HepG2 (cell line): ENCODE measurements around the gene ZC3H18. TPM values are rescaled to one million over a fixed set of nuclear protein-coding genes. Genes with fewer than 3 reads are reported as not detected.

Source experiments
- AKAP8 ChIP-seq: sonication (generic); formaldehyde crosslinking; IDR thresholded peaks from 2 replicates; pipeline ENCODE4 v1.5.1; 2020; ENCODE audit warnings: mild to moderate bottlenecking, missing genetic modification reagents
- ARID5B ChIP-seq: IDR thresholded peaks from 2 replicates; pipeline ENCODE4 v1.4.0; 2020; ENCODE audit warnings: mild to moderate bottlenecking, missing genetic modification reagents
- EHMT2 ChIP-seq: fragments of 200-600 bp; sonication (generic); IDR thresholded peaks from 2 replicates; pipeline ENCODE4 v1.7.0; 2017; ENCODE audit warnings: antibody characterized with exemption, low read depth, low read length, borderline replicate concordance
- GFI1 ChIP-seq: sonication (generic); formaldehyde crosslinking; IDR thresholded peaks from 2 replicates; pipeline ENCODE4 v1.5.0; 2020; ENCODE audit warnings: missing genetic modification reagents, mild to moderate bottlenecking, borderline replicate concordance
- MIXL1 ChIP-seq: IDR thresholded peaks from 2 replicates; pipeline ENCODE4 v1.6.1; 2016
- MNT ChIP-seq: fragments of 450-650 bp; IDR thresholded peaks from 2 replicates; pipeline ENCODE4 v1.6.1; 2016
- RAD51 ChIP-seq: fragments of 450-650 bp; IDR thresholded peaks from 2 replicates; pipeline ENCODE4 v1.6.1; 2016; ENCODE audit warnings: borderline replicate concordance
- TAF15 ChIP-seq: fragments of 200-400 bp; formaldehyde crosslinking; IDR thresholded peaks from one replicate; pipeline ENCODE4 v1.6.1; 2018; ENCODE audit warnings: mild to moderate bottlenecking, low read depth, low read length; ENCODE audit not compliant: poor library complexity, severe bottlenecking
- TBX2 ChIP-seq: sonication (generic); formaldehyde crosslinking; IDR thresholded peaks from 2 replicates; pipeline ENCODE4 v1.5.0; 2020; ENCODE audit warnings: missing genetic modification reagents, mild to moderate bottlenecking, borderline replicate concordance
- ZBTB42 ChIP-seq: sonication (generic); formaldehyde crosslinking; IDR thresholded peaks from 2 replicates; pipeline ENCODE4 v1.5.0; 2020; ENCODE audit warnings: mild to moderate bottlenecking, missing genetic modification reagents
- ZBTB43 ChIP-seq: sonication (generic); formaldehyde crosslinking; conservative IDR thresholded peaks from 2 replicates; pipeline ENCODE4 v1.4.0; 2020; ENCODE audit warnings: missing genetic modification reagents
- ZNF354B ChIP-seq: sonication (generic); formaldehyde crosslinking; IDR thresholded peaks from 2 replicates; pipeline ENCODE4 v1.8.0; 2022; ENCODE audit warnings: mild to moderate bottlenecking, missing genetic modification reagents
- ZNF841 ChIP-seq: sonication (generic); formaldehyde crosslinking; IDR thresholded peaks from 2 replicates; pipeline ENCODE4 v1.8.1; 2023; ENCODE audit warnings: missing genetic modification reagents, borderline replicate concordance
- polyA plus RNA-seq, 8 experiments: library from polyadenylated mRNA; depleted of rRNA in 3 of 8; stranded (reverse) in 7 of 8; unstranded in 1 of 8; fragments of >200 nt; fragmentation: Illumina TruSeq in 4 of 8; extraction: Trizol in 4 of 8; gene quantifications; 2 replicates each; pipeline versions ENCODE4 v1.2.1 to v1.2.3, GENCODE V29; 2011 to 2016; ENCODE audit warnings: low read depth in 4 of 8, missing spikeins in 1 of 8, mixed read lengths in 1 of 8; ENCODE audit not compliant: insufficient read depth in 1 of 8
- total RNA-seq, 5 experiments: library from RNA; depleted of rRNA; stranded (reverse); fragments of >200 nt; fragmentation: Illumina TruSeq; extraction: Trizol; gene quantifications; 2 replicates each; pipeline ENCODE4 v1.2.3, GENCODE V29; 2016; ENCODE audit warnings: low read depth in 1 of 5
- TF ChIP-seq, protein P1 (sequence below): sonication (generic); formaldehyde crosslinking; IDR thresholded peaks from 2 replicates; pipeline ENCODE4 v1.8.0; 2023; ENCODE audit warnings: mild to moderate bottlenecking, missing genetic modification reagents
- TF ChIP-seq, protein P2 (sequence below): sonication (generic); formaldehyde crosslinking; IDR thresholded peaks from 2 replicates; pipeline ENCODE4 v1.9.0; 2021; ENCODE audit warnings: mild to moderate bottlenecking, missing genetic modification reagents

Gene ZC3H18
- total and polyA plus RNA-seq, 2 of the 13 experiments (the other 11 are each of a cell fraction or from before 2014, with no cell fraction given) = 11.2 to 27.4 TPM

DNA sequence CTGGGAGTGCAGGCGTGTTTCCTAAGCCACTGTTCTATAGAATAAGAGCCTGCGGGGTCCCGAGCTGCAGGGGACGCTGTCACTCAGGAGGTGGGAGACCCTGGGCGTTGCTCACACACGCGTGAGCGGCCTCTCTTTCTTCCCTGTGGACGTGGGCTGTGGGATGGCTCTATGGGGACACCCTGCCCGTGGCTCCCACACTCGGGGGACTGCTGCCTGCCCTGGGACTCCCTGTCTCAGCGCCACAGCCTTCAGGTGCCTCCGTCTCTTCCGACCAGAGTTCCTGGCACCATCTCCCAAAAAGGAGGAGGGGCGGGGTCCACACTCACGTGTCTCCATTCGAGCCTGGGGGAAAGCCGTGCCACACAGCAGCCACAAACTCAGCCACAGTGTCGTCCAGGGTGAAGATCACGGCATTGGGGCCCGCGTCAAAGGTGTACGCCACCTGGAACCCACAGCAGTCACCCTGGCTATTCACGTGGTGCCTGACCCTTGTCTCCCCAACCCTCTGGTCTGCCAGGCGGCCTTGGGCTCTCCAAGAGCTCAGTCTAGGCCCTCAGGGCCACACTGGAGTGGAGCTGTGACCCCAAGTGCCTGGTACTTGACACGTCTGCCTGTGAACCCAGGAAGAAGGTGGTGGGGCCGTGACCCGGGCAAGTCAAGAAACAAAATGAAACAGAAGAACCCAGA lies 84.3 kb downstream of the ZC3H18 start (continued):
- TF ChIP-seq MNT = no peak
- TF ChIP-seq ZNF354B (CRISPR knock-in tag) = no peak
- TF ChIP-seq, protein P1, sequence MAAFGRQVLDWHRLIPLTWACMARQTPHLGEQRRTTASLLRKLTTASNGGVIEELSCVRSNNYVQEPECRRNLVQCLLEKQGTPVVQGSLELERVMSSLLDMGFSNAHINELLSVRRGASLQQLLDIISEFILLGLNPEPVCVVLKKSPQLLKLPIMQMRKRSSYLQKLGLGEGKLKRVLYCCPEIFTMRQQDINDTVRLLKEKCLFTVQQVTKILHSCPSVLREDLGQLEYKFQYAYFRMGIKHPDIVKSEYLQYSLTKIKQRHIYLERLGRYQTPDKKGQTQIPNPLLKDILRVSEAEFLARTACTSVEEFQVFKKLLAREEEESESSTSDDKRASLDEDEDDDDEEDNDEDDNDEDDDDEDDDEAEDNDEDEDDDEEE (CRISPR knock-in tag) = peak; percentile 51; the same call in 1 of the 2 replicates
- no peak for TF ChIP-seq TBX2
- TF ChIP-seq MIXL1 = no peak
- TF ChIP-seq TAF15 = no peak
- no peak for TF ChIP-seq ZBTB42 (CRISPR knock-in tag)
- TF ChIP-seq RAD51 = no peak
- TF ChIP-seq EHMT2 = no peak
- TF ChIP-seq ZBTB43 = no peak
- no peak for TF ChIP-seq ZNF841 (CRISPR knock-in tag)
- no peak for TF ChIP-seq ARID5B
- no peak for TF ChIP-seq GFI1 (CRISPR knock-in tag)
- TF ChIP-seq AKAP8 (CRISPR knock-in tag) = no peak
- TF ChIP-seq, protein P2, sequence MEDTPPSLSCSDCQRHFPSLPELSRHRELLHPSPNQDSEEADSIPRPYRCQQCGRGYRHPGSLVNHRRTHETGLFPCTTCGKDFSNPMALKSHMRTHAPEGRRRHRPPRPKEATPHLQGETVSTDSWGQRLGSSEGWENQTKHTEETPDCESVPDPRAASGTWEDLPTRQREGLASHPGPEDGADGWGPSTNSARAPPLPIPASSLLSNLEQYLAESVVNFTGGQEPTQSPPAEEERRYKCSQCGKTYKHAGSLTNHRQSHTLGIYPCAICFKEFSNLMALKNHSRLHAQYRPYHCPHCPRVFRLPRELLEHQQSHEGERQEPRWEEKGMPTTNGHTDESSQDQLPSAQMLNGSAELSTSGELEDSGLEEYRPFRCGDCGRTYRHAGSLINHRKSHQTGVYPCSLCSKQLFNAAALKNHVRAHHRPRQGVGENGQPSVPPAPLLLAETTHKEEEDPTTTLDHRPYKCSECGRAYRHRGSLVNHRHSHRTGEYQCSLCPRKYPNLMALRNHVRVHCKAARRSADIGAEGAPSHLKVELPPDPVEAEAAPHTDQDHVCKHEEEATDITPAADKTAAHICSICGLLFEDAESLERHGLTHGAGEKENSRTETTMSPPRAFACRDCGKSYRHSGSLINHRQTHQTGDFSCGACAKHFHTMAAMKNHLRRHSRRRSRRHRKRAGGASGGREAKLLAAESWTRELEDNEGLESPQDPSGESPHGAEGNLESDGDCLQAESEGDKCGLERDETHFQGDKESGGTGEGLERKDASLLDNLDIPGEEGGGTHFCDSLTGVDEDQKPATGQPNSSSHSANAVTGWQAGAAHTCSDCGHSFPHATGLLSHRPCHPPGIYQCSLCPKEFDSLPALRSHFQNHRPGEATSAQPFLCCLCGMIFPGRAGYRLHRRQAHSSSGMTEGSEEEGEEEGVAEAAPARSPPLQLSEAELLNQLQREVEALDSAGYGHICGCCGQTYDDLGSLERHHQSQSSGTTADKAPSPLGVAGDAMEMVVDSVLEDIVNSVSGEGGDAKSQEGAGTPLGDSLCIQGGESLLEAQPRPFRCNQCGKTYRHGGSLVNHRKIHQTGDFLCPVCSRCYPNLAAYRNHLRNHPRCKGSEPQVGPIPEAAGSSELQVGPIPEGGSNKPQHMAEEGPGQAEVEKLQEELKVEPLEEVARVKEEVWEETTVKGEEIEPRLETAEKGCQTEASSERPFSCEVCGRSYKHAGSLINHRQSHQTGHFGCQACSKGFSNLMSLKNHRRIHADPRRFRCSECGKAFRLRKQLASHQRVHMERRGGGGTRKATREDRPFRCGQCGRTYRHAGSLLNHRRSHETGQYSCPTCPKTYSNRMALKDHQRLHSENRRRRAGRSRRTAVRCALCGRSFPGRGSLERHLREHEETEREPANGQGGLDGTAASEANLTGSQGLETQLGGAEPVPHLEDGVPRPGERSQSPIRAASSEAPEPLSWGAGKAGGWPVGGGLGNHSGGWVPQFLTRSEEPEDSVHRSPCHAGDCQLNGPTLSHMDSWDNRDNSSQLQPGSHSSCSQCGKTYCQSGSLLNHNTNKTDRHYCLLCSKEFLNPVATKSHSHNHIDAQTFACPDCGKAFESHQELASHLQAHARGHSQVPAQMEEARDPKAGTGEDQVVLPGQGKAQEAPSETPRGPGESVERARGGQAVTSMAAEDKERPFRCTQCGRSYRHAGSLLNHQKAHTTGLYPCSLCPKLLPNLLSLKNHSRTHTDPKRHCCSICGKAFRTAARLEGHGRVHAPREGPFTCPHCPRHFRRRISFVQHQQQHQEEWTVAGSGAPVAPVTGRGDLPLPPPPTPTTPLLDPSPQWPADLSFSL (CRISPR knock-in tag) = no peak
